Fibroblast of skin of back (primary cell): ENCODE results near the gene PIGK.

Experiments used
- DNase-seq: peaks from one replicate; pipeline ENCODE4 v3.0.0-alpha.2; 2013

PIGK gene

DNA sequence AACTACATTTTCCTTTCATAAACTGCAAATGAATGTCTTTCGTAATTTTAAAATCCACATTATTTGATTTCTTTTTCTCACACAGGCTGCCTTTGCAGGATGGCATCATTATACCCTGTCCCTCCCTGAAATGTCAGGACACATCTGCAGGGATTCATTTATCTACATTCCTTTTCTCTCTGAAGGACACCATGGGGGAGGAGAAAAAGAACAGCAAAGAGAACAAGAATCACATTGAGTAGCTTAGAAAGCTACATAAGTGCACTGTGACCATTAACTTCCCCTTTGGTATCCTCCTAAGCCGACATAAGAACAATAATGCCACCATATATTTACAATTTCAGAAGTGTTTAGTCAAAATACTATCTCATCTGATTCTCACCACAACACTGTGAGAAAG lies 129.5 kb downstream of the PIGK start:
- DNase-seq, result no peak

DNA sequence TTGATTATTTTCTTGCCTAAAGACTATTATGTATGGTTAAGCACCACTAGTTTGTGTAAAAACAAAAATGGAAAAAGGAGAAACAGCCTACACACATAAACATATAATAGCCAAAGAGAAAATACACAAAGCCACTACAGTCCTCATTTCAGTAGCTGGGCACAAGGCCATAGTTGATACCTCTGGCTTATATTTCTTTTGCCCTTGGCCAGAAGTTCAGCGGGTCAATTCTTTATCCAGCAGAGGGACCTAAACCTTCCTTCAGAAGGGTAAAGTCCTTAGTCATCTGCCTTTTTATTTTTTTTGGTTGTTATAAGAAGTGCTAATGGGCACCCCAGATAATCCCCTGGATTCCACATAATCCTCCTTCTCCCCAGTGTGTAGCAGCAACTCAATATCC lies 134.1 kb downstream of the PIGK start:
- no peak for DNase-seq

DNA sequence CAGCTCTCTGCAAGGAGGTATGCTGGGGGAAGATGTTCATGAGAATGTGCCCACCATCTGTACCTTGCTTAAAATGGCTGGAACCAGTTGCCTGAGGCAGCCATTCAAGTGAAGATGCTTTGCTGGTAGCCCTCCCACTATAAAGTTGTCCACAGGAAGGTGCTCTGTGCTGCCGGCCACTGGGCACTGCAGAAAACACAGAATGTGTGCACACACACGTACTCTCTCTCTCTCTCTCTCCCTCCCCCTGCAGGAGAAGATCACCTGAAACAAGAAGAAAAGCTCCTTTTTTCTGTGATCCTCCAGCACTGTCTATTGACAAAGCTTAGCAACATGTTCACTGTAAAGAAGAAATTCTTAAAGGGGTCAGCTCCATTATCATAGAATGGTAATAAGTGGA lies 134.8 kb downstream of the PIGK start:
- DNase-seq, result no peak

DNA sequence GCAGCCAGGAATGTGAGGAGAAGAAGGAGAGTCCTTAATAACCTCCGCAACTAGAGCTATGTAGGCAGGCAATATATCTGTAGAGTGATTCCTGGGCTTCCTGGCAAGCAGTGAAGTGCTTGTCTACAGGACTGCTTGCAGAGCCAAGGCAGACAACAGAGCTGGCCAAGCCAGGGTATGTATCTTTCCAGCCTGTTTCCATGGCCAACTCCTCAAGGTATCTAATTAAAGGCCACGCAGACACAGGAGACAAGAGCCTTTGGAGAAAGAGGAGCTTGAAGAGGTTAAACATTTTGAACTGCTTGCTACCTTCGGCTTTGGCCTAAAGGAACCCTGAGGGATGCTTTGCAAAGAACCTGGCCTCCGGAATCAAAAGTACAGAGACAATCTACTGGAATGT lies 137.4 kb downstream of the PIGK start:
- no peak for DNase-seq

DNA sequence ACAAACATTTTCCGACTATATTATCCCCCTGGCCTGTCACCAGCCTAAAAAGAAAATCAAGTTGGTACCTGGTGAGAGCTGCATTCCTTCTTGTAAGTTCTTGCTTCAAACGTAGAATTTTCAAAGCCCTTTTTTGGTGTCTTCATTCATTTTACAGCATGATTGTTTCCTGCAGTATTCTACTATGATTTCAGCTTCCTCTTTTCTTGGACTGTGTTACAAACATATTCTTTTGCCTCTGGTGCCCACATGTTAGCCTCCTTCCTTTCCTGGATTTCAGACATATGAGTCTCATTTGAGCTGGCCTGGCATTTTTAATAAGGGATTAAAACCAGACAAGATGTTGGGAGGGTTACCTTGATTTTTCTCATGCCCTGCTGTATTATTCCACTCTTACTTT lies 142.5 kb downstream of the PIGK start:
- DNase-seq, result no peak

DNA sequence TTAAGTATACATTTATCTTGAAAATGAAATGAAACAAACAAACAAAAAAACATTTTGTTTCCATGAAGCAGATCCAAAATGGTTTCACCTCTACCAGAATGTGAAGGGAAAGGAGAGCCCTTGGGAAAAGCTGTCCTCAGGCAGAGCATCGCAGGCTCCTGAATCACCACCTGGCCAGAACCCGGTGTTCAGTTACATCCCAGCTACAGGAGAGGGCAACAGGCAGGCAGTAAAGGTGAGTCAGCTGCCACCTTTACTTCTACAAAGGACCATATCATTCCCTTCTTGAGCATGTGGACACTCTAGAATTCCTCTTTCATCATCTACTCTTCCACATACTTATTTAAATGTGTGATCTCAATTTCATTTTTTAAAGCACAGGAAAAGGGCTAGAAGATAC lies 151.2 kb downstream of the PIGK start:
- no peak for DNase-seq

DNA sequence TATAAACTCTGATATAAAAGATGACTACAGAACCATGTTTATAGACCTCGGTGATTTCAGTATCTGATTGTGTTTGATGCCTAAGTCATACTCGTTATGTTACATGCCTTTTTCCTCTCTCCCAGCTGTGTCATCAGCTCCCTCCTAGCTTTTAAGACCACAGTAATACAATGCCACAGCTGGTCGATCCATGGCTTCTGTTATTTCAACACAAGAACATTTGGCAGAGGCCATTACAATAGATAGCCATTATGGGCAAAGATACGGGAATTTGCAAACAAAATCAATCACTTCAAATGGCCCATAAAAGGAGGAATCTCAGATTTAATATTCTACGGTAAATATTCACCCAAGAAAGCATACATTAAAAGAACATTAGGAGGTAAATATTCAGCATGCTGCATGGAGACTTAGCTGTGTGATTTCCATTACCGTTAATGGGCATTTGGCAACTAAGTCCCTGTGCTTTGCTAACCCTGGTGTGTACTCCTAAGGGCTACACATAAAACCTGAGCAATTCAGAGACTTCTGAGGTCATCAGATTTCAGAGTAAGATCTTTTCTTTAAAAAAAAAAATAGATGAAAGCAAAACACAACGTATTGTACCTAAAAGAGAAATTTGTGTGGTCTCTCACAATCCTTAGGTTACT lies 153.4 kb downstream of the PIGK start:
- DNase-seq, result no peak

DNA sequence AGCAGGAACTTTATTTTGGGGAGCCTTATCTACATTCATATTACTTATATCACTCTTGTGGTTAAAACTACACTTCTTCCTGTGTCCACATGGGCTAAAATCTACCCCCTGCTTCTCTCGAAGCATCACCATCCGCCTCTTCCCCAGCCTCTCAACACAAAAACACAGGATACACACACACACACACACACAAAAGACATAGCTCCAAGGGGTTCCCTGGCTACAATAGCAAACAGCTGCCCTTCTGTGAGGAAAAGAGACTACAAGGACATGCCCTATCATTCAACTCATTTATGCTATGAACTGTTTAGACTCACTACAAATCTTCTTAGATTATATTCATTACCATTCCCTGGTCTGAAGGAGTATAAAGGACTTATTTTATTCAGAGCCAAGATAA lies 155.0 kb downstream of the PIGK start:
- no peak for DNase-seq

DNA sequence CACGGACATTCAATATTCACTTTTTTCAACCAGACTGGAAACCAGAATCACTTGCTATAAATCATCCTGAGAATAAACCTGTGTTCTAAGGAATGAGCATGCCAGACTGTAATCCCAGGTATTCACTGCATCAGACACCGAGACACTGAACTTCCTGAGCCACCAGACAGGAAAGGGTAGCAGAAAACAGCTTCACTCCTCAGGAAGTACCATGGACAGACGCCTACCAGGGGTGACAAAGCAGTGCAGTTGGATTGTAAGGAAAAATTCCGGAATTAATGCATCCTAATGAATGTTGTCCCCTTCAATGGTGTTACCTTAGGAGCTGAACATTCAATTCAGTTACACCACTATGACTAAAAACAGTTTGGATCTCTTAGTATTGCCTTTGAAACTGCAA lies 156.1 kb downstream of the PIGK start:
- peak; percentile 11 for DNase-seq

DNA sequence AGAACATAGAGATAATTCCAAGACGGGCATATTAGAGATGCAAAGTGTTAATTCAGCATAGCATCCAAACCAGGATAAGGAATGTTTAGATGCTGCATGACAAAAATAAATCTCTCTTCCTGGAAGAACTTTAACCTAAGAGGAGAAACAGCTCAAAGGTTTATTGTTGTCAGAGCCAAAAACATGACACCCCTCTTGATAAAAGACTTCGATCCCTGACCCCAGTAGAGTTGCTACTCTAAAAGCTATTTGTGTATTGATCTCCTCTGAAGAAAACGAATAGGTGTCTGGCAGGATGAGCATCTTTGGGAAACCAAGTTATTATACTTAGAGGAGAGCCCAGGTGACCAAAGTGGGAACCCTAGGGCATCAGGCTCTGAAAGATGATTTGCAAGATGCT lies 158.1 kb downstream of the PIGK start:
- DNase-seq, result no peak

DNA sequence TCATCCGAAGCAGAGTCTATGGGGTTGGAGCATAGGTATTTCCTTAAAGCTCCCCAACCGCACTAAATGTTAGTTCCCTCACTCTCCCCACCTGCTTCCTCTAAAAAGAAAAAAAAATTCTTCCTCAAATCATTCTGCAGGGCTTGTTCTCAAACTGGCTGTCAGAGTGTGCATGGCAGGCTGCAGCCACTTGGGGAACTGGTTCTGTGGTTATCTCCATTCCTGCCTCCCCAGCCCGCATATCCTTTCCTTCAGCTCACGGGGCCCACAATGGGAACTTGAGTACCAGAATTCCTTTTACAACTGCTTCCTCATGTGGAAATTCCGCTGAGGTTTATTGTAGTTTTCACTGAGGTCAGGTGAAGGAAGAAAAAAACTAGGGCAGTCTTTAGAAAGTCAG lies 159.2 kb downstream of the PIGK start:
- no peak for DNase-seq

DNA sequence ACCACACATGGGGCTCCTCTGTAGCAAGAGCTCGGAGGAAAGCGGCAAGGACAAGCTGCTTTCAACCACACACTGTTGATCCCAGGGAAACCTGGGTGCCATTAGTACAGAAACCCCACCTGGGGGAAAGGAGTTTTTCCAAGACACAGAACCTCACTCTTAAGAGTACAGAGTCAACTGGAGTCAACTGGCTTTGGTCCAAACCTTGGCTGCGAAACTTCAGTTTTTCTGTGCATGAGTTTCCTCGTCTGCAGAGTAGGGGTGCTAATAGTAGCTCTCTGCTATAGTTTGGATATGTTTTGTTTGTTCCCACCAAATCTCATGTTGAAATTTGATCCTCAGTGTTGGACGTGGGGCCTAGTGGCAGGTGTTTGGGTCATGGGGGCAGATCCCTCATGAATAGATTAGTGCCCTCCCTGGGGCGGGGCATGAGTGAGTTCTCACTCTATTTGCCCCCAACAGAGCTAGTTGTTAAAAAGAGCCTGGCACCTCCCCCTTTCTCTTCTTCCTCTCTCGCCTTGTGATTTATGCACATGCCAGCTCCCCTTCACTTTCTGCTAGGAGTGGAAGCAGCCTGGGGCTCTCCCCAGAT lies 161.1 kb downstream of the PIGK start:
- DNase-seq, result no peak

DNA sequence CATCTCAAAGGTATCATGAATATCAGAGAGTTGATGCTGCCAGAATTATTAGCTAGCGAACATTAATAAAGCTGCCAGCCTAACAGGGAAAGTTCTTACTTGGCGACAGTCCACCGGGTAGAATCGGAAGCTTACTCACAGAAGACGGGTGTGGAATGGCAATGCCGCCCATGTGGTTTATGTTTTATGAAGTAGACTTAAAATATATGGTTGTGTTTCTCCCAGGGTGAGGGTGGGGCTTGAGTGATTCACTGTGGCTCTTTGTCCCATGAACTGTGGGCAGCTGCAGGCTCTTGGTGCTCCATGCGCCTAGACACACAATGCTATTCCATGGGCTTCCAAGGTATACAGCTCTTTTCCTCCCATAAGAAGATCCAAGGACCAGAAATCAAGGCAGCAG lies 162.7 kb downstream of the PIGK start:
- peak; percentile 1 for DNase-seq

DNA sequence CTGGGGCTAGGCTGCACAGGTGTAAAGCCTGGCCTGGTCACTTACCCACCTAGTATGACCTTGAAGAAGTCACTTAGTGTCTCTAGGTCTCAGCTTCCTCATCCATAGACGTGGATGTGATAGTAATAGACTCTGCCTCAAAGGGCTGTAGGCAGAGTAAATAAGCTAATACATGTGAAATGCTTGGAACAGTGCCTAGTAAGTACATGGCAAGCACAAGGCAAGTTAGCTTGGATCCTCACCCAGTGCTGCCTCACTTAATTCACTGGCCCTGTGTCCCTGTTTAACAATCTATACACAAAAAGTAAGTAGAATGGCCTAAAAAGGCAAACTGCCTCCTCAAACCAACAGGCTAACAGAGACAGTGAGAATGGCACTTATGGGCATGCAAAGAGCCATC lies 167.8 kb downstream of the PIGK start:
- DNase-seq, result no peak

DNA sequence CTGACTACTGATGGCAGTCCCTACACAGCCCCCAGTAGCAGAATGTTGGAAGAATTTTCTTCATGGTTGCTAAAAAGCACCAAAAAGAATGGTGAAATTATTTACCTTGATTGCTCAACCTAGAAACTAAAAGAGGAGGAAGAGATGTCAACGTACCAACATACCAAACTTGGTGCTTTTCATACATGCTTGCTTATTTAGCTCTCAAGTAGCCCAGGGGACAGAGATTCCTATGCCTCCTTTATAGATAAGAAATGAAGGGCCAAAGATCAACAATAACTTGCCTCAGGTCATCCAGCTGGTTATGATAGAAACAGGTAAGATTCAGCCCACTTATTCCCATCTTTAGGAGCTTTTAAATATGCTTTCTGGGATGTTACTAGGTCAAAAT lies 170.6 kb downstream of the PIGK start:
- DNase-seq, result no peak

DNA sequence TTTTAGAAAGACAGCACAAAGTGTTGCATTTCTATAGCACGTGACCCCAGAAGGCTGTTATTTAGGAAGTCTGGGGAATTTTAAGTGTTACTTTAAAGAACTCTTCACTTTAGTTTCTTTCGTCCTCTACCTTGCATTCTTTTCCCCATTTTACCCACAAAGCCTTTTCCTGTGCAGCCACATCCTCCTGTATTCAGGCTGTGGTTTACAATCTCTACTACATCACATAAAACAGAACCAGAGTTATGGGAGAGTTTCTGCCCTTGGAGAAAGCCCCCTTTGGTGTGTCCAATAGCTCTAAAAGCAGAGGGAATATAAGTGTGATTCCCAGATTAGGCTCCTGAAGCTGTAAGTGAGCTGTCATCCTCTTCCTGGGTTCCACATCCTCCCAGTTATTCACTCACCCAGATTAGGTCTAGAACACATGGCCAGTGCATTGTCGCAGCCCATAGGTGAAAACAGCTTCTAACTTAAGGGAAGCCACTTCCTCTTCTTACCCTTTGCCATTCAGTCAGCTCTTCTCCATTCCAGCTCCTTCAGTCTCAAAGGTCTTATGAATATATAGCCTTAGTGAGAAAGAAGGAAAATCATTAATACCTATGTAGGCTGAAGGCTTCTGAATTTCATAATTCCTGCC lies 171.1 kb downstream of the PIGK start:
- DNase-seq, result no peak

DNA sequence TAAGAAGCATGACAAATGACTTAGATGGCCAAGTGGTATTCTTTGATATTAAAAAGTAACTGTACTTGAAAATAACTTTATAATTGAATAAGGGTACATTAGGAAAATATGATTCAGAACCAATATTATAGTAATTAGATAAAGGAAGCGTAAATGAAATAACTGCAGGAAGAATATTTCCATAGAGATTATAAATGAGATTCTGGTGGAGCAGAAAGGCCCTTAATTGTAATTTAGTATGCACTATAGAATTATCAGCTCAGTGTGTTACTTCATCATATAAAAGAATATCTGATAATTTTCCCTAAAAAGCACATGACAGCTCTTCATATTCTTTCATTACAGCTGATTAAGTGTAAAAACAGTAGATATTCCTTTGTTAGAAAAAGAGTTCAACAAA lies 171.7 kb downstream of the PIGK start:
- no peak for DNase-seq

DNA sequence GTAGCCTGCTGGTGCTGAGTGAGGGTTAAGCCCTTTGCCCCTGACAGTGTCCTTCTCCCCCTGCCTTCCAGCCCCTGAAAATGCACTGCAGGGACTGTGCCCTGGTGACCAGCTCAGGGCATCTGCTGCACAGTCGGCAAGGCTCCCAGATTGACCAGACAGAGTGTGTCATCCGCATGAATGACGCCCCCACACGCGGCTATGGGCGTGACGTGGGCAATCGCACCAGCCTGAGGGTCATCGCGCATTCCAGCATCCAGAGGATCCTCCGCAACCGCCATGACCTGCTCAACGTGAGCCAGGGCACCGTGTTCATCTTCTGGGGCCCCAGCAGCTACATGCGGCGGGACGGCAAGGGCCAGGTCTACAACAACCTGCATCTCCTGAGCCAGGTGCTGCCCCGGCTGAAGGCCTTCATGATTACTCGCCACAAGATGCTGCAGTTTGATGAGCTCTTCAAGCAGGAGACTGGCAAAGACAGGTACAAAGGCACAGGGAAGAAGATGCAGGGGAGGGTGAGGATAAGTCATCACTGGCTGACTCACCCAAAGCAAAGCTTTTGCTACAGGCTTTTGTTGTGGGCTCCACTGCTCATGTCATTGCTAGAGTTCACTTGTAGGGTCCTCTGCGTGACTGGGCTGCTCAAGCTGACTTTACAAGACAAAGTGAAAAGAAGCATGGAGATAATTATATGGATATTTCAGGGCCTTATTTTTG lies 174.9 kb downstream of the PIGK start:
- DNase-seq, result no peak

DNA sequence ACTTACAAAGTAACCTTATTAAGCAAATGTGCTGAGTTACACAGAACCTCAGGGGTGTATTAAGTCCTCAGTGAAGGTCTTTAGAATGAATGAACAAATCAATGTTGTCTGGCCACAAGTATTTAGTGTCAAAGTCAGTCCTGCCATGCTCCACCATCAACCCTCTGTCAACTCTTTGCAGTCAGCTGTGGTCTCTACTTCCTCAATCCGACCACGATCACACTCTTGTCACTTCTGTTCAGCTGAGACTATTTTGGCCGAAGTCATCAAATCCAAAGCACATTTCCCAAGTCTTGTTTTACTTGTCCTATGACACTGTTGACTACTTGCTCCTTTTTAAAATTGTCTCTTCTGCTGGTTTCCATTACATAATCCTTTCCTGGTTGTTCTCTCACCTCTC lies 178.4 kb downstream of the PIGK start:
- DNase-seq, result no peak

DNA sequence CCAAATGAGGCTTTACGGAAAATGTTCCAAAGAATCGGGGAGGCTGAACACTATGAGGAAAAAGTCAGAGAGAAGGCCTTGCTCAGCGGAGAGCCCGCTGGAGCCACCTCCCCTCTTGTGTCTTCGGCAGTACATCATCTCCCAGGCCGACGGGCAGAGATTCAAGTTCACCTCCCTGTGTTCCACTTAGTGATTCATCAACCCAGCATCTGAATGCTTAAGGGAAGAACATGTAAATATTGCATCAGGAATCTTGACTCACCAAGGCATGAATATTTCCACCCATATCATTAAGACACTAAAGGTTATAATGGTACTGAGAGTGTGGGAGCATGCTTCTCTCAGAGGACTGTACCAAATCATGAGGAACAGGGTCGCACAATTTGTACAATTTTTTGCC lies 179.5 kb downstream of the PIGK start:
- peak; percentile 95 for DNase-seq

DNA sequence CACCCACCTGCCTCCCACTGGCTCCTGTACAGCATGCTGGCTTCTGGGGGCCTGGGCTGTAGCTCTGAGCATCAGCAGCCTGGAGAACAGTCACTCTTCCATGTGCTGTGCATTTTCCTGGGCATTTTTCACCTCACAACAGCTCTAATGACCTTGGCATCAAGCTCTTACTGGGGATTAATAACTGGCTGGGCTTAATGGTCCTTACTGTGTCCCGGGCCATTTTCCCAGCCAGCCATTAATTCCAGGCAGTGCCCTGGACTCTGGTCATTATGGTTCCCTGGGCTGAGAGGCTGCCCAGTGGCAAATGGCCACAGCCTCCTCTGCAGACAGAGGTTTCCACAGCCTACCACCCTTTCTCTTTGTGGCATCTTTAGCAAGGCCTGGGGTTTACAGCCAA lies 180.1 kb downstream of the PIGK start:
- DNase-seq, result no peak
